22Rv1 (cell line): Measurements from ENCODE around the gene C1QL3.

ENCODE experiments used
- H3K27ac ChIP-seq: fragments of 450-650 bp; 2 replicates; pipeline ENCODE4 v1.5.1; 2017
- ZFX ChIP-seq: fragments of 450-650 bp; IDR thresholded peaks from 2 replicates; pipeline ENCODE4 v1.6.1; 2017; ENCODE audit warnings: antibody characterized with exemption, borderline replicate concordance
- TF ChIP-seq, protein P1 (sequence below): fragments of 450-650 bp; IDR thresholded peaks from 2 replicates; pipeline ENCODE4 v1.5.1; 2017; ENCODE audit warnings: mild to moderate bottlenecking

Gene C1QL3

DNA sequence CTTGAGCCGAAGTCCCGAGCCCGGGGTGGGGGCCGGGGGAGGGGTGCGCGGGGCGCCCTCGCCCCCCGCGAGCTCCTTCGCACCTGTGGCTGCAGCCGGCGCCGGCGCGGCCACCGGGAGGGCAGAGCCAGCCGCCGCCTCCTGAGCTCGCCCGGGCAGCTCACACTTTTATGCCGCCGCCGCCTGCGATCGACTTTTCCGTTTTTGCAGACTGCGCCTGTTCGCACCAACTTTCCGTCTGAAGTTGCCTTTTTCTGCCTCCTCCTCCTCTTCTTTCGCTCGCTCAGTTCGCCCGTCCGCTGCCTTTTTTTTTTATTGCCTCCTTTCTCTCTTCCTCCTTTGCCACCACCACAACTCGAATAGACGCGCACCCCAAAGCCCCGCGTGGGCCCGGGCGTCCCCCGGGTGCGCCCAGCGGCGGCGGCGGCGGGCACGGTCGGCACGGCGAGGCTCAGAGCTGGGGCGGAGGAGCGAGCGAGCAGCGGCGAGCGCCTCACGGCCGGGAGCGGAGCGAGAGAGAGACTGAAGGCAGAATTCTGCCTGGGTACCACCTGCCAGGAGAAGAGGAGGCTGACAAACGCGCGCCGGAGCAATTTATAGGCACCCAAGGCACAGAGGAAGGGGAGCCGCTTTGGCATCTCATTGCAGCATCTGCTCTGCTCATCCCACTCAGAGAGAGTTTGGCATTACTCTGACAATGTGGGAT lies at the start of gene C1QL3:
Gene C1QL3, minus strand, starts transcription at position 569 of the 706 bp plus-strand sequence. CDS start 814 bp downstream, outside the sequence.
- no peak within 1 kb of the TSS for H3K27ac ChIP-seq
- TF ChIP-seq ZFX, result no peak
- TF ChIP-seq, protein P1, sequence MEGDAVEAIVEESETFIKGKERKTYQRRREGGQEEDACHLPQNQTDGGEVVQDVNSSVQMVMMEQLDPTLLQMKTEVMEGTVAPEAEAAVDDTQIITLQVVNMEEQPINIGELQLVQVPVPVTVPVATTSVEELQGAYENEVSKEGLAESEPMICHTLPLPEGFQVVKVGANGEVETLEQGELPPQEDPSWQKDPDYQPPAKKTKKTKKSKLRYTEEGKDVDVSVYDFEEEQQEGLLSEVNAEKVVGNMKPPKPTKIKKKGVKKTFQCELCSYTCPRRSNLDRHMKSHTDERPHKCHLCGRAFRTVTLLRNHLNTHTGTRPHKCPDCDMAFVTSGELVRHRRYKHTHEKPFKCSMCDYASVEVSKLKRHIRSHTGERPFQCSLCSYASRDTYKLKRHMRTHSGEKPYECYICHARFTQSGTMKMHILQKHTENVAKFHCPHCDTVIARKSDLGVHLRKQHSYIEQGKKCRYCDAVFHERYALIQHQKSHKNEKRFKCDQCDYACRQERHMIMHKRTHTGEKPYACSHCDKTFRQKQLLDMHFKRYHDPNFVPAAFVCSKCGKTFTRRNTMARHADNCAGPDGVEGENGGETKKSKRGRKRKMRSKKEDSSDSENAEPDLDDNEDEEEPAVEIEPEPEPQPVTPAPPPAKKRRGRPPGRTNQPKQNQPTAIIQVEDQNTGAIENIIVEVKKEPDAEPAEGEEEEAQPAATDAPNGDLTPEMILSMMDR, result no peak

DNA sequence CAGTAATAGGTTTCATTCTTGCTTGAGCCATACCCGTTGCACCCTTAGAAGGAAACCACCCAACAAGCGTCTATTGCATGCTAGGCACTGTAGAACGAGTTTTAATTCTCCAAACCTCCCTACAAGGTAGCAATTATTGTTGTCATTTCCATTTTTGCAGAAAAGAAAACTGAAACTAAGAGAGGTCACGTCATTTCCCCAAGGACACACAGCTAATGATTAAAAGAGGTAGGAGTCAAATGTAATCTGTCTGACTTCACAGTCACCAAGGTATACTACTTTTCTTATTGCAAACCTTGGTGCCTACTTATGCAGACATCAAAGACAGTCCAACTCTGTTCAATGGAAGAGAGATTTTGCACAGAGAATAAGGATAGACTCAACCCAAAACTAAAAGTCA lies 49.1 kb upstream of the C1QL3 start:
- TF ChIP-seq, protein P1, result no peak
- TF ChIP-seq ZFX, result no peak
- H3K27ac ChIP-seq, result no peak overlapping the region

DNA sequence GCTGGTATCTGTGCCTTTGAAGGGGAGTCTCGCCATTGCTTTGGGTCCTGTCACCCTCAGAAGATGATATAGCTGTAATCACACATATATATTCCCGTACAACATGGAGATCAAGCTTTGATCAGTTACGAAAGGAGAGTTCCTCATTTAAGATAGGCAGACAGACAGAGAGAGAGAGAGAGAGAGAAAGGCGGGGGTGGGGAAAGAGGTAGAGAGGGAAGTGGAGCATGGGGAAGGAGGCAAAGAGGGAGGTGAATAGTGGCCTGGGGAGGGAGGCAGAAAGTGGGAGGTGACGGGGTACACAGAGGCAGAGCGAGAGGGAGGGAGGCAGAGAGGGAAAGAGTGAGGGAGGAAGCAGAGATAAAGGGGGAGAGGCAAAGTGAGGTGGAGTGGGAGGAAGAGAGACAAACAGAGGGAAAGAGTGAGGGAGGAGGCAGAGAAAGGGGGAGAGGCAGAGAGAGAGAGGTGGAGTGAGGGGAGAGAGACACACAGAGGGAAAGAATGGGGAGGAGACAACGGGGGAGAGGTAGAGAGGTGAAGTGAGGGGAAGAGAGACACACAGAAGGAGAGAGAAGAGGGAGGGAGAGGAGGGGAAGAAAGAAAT lies 44.6 kb upstream of the C1QL3 start:
- TF ChIP-seq ZFX, result no peak
- TF ChIP-seq, protein P1, result no peak
- H3K27ac ChIP-seq, result no peak overlapping the region

- no peak overlapping the region for H3K27ac ChIP-seq
- TF ChIP-seq, protein P1, result no peak
- TF ChIP-seq ZFX, result no peak
Observed at GRCh38 chr10:16565604-16566003, 43.9 kb upstream of the C1QL3 start.

GRCh38 chr10:16562891-16563290 lies 41.2 kb upstream of the C1QL3 start:
- TF ChIP-seq ZFX, result no peak
- TF ChIP-seq, protein P1, result no peak
- H3K27ac ChIP-seq, result no peak overlapping the region

DNA sequence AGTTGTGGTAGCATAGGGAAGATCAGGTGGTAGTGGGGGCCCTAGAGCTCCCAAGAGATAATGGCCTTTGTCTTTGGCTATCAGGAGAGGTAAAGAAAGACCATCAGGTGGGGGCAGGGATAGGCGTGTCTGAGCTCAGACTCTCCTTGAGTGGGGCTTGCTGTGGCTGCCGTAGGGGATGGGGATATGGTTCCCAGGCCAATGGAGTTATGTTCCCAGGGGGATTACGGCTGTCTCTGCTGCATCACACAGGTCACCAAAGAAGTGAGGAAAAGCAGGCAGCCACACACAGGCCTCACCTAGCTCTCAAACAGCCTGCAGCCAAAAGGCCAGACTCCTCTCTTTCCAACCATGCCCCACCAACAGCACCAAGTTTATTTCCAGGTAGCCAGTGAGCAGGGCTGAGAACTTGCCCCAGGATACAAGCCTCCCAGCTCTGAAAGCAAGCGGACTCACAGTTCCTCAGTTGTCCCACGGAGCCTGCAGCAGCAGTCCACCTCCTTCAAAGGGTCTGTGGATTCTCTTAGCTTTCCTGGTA lies 37.6 kb upstream of the C1QL3 start:
- no peak for TF ChIP-seq ZFX
- TF ChIP-seq, protein P1, result no peak
- no peak overlapping the region for H3K27ac ChIP-seq

- TF ChIP-seq ZFX, result no peak
- TF ChIP-seq, protein P1, result no peak
- H3K27ac ChIP-seq, result no peak overlapping the region
Observed at GRCh38 chr10:16547973-16548372, 26.3 kb upstream of the C1QL3 start.
